GM19043 (cell line): ENCODE measurements around the gene PPP1R12B.
"Not testable (repeated sequence)": the region's sequence is repeated elsewhere in the genome, so short reads cannot be mapped to it uniquely, and the experiment has no call there.

Experiments used
- ATAC-seq: cut with Tn5 transposase; IDR thresholded peaks from one replicate; pipeline ENCODE4 v1.9.1; 2021; ENCODE audit warnings: low read depth; ENCODE audit not compliant: unreplicated experiment

The PPP1R12B gene

GRCh38 chr1:202480640-202481039 lies 132.1 kb downstream of the PPP1R12B start:
- not testable (repeated sequence) for ATAC-seq

DNA sequence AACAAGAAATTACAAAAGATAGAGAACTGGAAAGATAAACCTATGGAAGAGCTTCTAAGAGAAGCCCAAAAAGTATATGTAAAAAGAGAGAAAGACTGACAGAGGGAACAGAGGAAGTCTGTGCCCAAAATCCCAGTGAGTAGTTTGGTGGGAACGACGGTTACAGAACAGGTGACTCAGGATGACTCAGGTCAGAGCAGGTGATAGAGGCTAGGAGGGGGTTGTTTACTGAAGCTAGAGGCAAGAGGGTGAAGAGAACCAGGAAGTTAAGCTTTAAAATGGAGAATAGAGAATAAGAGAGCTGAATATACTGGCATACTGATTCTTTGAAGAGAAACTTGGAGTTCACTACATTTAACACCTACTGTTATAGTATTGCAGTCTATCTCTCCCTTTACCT lies 134.9 kb downstream of the PPP1R12B start:
- ATAC-seq = not testable (repeated sequence)

DNA sequence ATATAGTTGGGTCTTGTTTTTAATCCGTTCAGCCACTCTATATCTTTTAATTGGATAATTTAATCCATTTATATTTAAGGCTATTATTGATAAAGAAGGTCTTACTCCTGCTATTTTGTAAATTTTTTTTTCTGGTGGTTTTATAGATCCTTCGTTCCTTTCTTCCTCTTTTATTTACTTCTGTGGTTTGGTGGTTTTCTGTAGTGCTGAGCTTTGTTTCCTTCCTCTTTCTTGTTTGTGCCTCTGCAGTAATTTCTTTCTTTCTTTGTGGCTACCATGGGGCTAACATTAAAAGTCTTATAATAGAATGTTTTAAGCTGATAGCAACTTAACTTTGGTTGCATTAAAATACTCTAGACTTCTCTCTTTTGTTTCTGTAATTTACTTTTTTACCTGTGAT lies 135.5 kb downstream of the PPP1R12B start:
- not testable (repeated sequence) for ATAC-seq

- not testable (repeated sequence) for ATAC-seq
Measured at GRCh38 chr1:202484820-202485219, 136.3 kb downstream of the PPP1R12B start.

DNA sequence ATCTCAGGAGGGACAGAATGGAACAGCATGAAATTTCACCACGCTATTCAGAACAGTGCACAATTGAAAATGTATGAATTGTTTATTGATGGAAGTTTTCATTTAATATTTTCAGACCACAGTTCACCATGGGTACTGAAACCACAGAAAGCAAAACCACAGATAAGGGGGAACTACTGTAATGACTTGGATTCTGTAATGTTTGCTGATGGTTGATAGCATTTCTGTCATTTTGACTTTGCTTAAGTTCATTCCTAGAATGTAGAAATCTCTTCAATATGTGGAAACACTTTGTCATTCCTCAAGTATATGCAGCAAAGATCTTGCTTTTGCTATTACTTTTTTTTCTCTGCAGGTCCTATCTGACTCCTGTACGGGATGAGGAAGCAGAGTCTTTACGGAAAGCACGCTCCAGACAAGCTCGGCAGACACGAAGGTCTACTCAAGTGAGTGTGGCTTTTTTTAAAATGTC lies 139.7 kb downstream of the PPP1R12B start:
- ATAC-seq = peak; percentile 56

- not testable (repeated sequence) for ATAC-seq
Measured at GRCh38 chr1:202489101-202489500, 140.6 kb downstream of the PPP1R12B start.

DNA sequence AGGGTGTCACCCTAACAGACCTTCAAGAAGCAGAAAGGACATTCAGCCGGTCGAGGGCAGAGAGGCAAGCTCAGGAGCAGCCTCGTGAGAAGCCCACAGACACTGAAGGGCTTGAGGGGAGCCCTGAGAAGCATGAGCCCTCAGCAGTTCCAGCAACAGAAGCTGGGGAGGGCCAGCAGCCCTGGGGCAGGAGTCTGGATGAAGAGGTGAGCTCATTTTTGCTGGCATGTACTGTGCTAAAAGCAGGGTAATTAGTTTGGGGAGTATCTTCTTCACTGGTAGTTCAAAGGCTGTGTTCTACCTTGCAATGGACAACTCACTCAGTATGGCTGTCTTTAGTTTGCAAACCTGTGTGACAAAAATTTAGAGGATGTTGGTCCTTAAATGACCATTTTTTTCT lies 144.6 kb downstream of the PPP1R12B start:
- not testable (repeated sequence) for ATAC-seq

- no peak for ATAC-seq
Measured at GRCh38 chr1:202498542-202498941, 150.0 kb downstream of the PPP1R12B start.

DNA sequence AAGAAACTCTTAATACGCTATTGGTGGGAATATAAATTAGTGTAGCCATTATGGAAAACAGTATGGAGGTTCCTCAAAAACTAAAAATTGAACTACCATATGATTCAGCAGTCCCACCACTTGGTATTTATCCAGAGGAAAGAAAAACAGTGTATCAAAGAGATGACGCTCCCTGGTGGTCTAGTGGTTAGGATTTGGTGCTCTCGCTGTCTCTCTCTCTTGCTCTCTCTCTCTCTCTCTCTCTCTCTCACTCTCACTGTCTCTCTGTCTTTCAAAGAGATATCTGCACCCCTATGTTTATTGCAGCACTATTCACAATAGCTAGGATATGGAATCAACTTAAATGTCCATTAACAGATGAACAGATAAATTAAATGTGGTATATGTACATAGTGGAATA lies 151.5 kb downstream of the PPP1R12B start:
- ATAC-seq = not testable (repeated sequence)

- ATAC-seq = no peak
Measured at GRCh38 chr1:202501281-202501680, 152.8 kb downstream of the PPP1R12B start.

GRCh38 chr1:202505356-202505755 lies 156.9 kb downstream of the PPP1R12B start:
- ATAC-seq = no peak

DNA sequence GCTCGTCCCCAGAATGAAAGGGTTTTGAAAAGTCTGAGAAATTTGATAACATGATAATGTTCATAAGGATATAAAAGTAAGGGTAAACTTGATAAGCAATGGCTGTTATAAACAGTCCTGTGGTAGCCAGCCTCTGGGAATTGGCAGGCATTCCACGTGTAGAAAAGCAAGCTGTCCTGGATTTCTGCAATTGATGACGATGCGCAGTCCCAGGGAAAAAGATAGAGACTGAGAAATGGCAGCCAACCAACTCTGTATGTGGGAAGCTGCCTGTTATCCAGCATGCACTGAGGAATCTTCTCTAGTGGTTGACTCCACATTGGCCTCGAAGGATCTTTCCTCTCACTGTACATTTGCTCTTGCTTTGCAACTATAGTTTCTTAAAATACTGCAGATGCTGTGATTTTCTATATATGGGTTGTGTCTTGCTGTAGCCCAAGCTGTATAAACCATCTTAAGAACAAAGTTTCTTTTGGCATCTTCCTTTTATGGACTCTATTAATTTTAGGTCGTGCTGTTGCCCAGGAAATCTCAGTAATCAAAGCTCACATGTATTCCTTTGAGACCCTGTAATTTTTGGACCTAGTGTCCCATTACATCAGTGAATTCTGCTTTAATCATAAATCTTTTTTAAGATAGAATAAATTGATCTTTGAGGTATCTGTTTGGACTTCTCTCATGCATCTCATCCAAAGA lies 157.5 kb downstream of the PPP1R12B start:
- ATAC-seq = not testable (repeated sequence)

DNA sequence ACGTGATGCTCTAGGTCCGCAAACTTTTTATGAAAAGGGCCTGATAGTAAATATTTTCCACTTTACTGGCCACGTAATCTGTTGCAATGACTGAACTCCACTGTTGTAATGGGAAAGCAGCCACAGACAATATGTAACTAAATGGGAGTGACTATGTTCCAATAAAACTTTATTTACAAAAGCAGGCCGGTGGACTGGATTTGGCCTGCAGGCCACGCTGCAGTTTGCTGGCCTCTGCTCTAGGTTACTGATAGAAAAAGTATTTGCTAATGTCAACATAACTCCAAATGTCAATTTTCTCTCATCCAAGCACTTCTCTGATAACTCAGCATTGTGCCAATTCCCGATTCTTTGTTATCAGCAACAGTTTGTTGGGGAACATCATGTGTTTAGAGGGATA lies 160.4 kb downstream of the PPP1R12B start:
- not testable (repeated sequence) for ATAC-seq

DNA sequence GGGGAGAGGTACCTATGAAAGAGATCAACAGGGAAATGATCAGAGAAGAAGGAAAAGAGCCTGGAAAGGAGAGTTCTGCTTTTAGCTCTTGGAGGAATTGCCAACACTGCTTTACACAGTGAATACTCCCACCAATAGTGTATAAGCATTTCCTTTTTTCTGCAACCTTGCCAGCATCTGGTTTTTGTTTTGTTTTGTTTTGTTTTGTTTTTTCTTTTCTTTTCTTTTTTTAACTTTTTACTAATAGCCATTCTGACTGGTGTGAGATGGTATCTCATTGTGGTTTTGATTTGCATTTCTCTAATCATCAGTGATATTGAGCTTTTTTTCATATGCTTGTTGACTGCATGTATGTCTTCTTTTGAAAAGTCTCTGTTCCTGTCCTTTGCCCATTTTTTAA lies 165.4 kb downstream of the PPP1R12B start:
- ATAC-seq = not testable (repeated sequence)

DNA sequence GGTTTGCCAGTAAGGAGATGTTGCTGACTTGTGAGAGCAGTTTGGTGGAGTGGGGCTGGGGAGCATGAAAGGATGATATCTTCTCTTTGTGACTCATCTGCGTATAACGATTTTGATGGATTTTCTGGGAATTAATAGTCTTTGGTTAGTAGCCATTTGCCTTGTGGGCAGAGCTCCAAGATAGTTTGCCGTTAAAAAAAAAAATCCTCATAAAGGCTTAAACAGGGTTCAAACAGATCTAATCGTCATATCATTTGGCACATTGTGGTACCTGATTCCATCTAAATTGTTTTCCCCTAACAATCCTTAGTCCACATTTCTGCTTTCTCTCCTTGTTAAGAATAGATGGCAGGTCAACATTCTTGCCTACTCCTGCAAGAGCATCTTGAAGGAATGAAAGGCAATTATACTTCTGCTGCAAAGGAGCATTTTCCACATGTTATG lies 168.0 kb downstream of the PPP1R12B start:
- ATAC-seq = no peak

DNA sequence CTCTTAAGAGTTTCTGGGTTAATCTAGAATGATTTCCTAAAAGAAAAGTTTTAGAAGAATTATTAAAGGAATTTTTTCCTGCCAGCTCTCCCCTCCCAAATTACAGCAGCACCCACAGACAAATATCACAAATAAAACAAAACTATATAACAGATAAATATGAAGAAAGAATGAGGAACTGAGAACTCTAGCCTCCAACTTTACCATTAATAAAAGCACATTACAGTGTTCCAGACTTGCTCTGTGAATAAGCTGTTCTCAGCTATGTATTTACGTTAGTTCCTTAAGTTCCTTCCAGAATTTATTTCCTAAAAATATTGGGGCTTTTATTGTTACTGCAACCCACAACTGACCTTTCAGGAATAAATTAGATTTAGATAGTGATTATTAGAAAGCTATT lies 168.6 kb downstream of the PPP1R12B start:
- not testable (repeated sequence) for ATAC-seq

DNA sequence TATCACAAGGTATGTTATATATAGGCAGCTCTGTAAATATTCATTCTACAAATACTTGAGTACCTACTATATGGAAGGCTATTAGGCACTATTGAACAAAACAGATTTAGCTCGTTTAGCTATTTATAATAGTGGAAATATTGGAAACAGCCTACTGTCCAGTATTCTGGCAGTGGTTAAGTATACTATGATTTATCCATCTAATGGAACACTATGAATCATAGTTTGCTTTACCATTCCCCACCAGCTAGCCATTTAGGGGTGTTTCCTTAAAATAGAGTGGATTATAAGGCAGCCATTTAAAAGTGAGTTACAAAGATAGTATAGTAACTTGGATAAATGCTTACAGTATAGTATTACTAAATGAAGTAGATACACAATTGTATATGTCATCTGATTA lies 169.7 kb downstream of the PPP1R12B start:
- ATAC-seq = not testable (repeated sequence)

DNA sequence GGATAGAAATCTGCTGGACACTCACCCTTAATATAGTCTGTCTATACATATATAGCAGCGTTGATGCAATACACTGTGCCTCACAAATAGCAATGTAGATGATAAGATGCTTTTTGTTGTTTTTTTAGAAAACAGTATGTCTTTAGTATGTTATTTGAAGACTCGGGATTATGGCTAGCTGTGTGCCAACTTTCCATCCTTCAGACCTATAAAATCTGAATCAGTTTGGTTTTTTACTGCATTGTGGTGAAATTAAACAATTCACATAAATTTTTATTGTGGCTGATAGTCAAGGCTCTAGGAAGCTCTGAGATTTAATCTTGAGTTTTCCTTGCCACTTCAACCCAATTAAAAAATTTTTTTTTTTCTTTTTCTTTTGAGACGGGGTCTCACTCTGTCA lies 170.4 kb downstream of the PPP1R12B start:
- not testable (repeated sequence) for ATAC-seq

DNA sequence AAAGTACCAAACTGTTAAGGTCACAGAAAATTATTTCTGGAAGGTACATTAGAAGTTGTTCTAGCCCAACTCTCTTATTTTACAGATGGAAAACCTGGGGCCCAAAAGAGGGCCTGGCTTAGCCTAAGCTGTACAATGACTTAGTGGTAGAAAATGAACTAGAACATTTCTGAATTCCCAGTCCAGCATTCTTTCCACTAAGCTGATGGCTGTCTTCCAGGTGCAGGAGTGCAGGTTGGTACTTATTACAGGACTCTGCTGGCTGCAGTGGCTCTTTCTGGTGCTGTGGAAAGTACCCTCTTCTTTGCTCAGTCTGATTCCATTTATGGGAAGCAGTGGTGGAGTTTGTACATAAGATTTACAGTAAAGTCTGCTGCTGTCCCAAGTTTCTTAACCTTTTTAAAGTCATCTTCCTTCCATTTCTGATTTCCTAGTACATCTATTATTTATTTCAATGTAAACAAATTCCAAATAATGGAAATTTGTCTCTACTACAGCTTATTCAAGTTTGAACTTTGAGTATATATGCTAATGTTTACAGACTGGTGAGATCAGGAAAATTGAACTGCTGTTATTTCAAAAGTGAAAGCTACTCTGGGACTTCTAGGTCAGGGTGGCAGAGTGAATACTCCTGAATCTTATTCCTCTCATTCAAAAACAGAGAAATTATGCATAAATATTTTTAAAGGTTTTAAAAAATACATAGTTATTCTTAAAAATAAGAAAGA lies 171.8 kb downstream of the PPP1R12B start:
- ATAC-seq = not testable (repeated sequence)

GRCh38 chr1:202520857-202521216 lies 172.3 kb downstream of the PPP1R12B start:
- not testable (repeated sequence) for ATAC-seq

- ATAC-seq = not testable (repeated sequence)
Measured at GRCh38 chr1:202521484-202521883, 173.0 kb downstream of the PPP1R12B start.

DNA sequence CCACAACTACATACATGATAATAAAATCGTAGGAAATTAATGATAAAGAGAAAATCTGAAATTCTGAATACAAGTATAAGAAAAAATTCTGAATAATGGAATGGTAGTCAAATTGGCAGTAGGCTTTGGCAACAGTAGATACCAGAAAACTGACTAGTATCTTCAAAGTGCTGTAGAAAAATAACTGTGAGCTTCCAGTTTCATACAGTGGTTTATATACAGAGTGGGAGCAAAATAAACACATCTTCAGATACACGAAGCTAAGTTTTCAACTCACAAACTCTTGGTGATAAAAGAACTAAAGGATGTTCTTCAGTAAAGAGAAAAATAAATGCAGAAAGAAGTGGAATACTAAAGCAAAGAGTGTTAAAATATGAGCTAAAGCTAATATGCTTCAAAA lies 173.4 kb downstream of the PPP1R12B start:
- ATAC-seq = no peak
